Pancreas (tissue), 10 donors: ENCODE data around the gene GFI1B. TPM values are rescaled to one million over a fixed set of nuclear protein-coding genes. Genes with fewer than 3 reads are reported as not detected.

Source experiments
- ATAC-seq, 4 donors: fragments of 200-7000 bp; cut with Tn5 transposase; one replicate each; pipeline versions ENCODE4 v1.8.0 to v1.9.1; 2020; ENCODE audit warnings: mild to moderate bottlenecking in 4 of 4, moderate library complexity in 4 of 4
- DNase-seq, 6 donors: peaks; one replicate each; pipeline ENCODE4 v3.0.0-alpha.2; 2020
- FAIRE-seq: peaks from 2 replicates; lab custom pipeline; 2012; peaks lifted over from hg19 to GRCh38; lab: Jason Lieb, UNC
- H3K27ac ChIP-seq, 4 donors: fragments of 200-600 bp; sonication (generic); 1 replicate in 3 of 4; 2 replicates in 1 of 4; pipeline versions ENCODE4 v1.5.0 to v1.8.0; 2020
- H3K27me3 ChIP-seq, 4 donors: fragments of 200-600 bp; one replicate each; pipeline ENCODE4 v1.8.0; 2021
- H3K36me3 ChIP-seq, 3 donors: fragments of 200-600 bp; sonication (generic) in 1 of 3; one replicate each; pipeline versions ENCODE4 v1.5.0 to v1.8.0; 2020 to 2021
- H3K4me1 ChIP-seq, 3 donors: fragments of 200-600 bp; one replicate each; pipeline ENCODE4 v1.8.0; 2021
- H3K4me3 ChIP-seq, 4 donors: fragments of 200-600 bp; sonication (generic) in 2 of 4; one replicate each; pipeline versions ENCODE4 v1.5.0 to v1.8.0; 2020 to 2021
- H3K9me3 ChIP-seq, 4 donors: fragments of 200-600 bp; one replicate each; pipeline ENCODE4 v1.8.0; 2021
- CTCF ChIP-seq, 4 donors: fragments of 200-600 bp; sonication (generic) in 3 of 4; IDR thresholded peaks; one replicate each; pipeline versions ENCODE4 v1.5.0 to v1.8.0; 2021; ENCODE audit warnings: antibody characterized with exemption in 4 of 4
- WGBS, 2 donors: extraction: QIAGEN DNeasy Blood & Tissue Kit; methylation state at CpG; one replicate each; pipeline ENCODE4 v1.1.7; 2013; 5-methylcytosine and 5-hydroxymethylcytosine counted together
- intact Hi-C, 3 donors: fragments of 100-400 bp; cut with DNase I; formaldehyde crosslinking; loops; one replicate each; pipeline versions ENCODE4 v1.11.1 to v1.14.2; 2022
- polyA plus RNA-seq, 2 donors: library from polyadenylated mRNA; stranded (reverse); fragments of 200-250 nt; gene quantifications; one replicate each; pipeline ENCODE4 v1.2.3, GENCODE V29; 2013
- total RNA-seq, 6 donors: library from RNA; stranded (reverse); fragmentation: NEBNext Ultra II Directional in 4 of 6; extraction: Animal tissue kit (Norgen Biotek cat#: 25700) in 4 of 6; gene quantifications; one replicate each; pipeline versions ENCODE4 v1.2.1 to v1.2.4, GENCODE V29; 2021 to 2023
- donor health status: healthy with polysubstance abuse.
- donor health status: DM: no; HTN: no; CAD: no; lungs with moderate emphysema.
- donor health status: DM: no; HTN: no; CAD: no.
- donor health status: control.
- donor health status: control.
- donor health status: Bipolar disorder and iron deficiency.
- donor health status: DM: yes; HTN: yes; CAD: no.
- donor health status: DM: no; HTN: no; CAD: no.
- donor health status: DM: no; HTN: no; CAD: no.
- donor health status: DM: yes; HTN: yes; CAD: no.

Gene GFI1B
- total and polyA plus RNA-seq, 8 donors, result 0.09 to 0.31 (median 0.14) TPM; not detected in 5

GRCh38 chr9:132969783-132970182 lies 8.7 kb upstream of the GFI1B start:
- no peaks in the 10 kb centered on the region for H3K27me3 ChIP-seq
- no peak overlapping the region for H3K4me3 ChIP-seq
- ATAC-seq, result no peak
- no peak overlapping the region for H3K27ac ChIP-seq
- H3K36me3 ChIP-seq, result no peaks in the 10 kb centered on the region
- 59 to 66% methylated on average over 7 of the region's 7 CpGs for WGBS, 2 donors
- intact Hi-C loops, result no loop called here
- no peak for DNase-seq
- no peaks in the 10 kb centered on the region for H3K9me3 ChIP-seq
- no peaks in the 10 kb centered on the region for H3K4me1 ChIP-seq
- no peak for FAIRE-seq
- TF ChIP-seq CTCF (IDR thresholded peaks at IDR 0.05), result no peak

- H3K27me3 ChIP-seq, result no peaks in the 10 kb centered on the region
- no peaks in the 10 kb centered on the region for H3K9me3 ChIP-seq
- H3K36me3 ChIP-seq, result no peaks in the 10 kb centered on the region
- H3K4me3 ChIP-seq, result no peak overlapping the region
- intact Hi-C loops, result no loop called here
- FAIRE-seq (no peak), ATAC-seq (peak; percentile 41 to 70 (median 60)), DNase-seq (no peak)
- TF ChIP-seq CTCF (IDR thresholded peaks at IDR 0.05), result no peak
- 74 to 76% methylated on average over 16 of the region's 16 CpGs for WGBS, 2 donors
- H3K27ac ChIP-seq, result no peak overlapping the region
- no peaks in the 10 kb centered on the region for H3K4me1 ChIP-seq
These were observed 8.0 kb upstream of the GFI1B start for GRCh38 chr9:132970324-132971062.

GRCh38 chr9:132973166-132973565 lies 5.3 kb upstream of the GFI1B start:
- H3K4me1 ChIP-seq, result no peaks in the 10 kb centered on the region
- no peaks in the 10 kb centered on the region for H3K9me3 ChIP-seq
- H3K4me3 ChIP-seq, result peak overlapping the region in 1 of 4 donors; percentile 25
- WGBS, 2 donors, result 51 to 57% methylated on average over 18 of the region's 18 CpGs
- no peak overlapping the region for H3K27ac ChIP-seq
- intact Hi-C loops, result no loop called here
- ATAC-seq, result no peak
- TF ChIP-seq CTCF (IDR thresholded peaks at IDR 0.05), result no peak
- H3K36me3 ChIP-seq, result no peaks in the 10 kb centered on the region
- no peak for DNase-seq
- no peak for FAIRE-seq
- no peaks in the 10 kb centered on the region for H3K27me3 ChIP-seq

- no peak overlapping the region for H3K4me3 ChIP-seq
- no peak for DNase-seq
- no peaks in the 10 kb centered on the region for H3K4me1 ChIP-seq
- ATAC-seq, result no peak
- no peaks in the 10 kb centered on the region for H3K36me3 ChIP-seq
- no peak overlapping the region for H3K27ac ChIP-seq
- TF ChIP-seq CTCF (IDR thresholded peaks at IDR 0.05), result no peak
- no peaks in the 10 kb centered on the region for H3K9me3 ChIP-seq
- 76 to 97% methylated on average over 5 of the region's 5 CpGs for WGBS, 2 donors
- FAIRE-seq, result no peak
- intact Hi-C loops, result no loop called here
- no peaks in the 10 kb centered on the region for H3K27me3 ChIP-seq
These were observed 4.8 kb upstream of the GFI1B start for GRCh38 chr9:132973713-132974112.

GRCh38 chr9:132975961-132976360 lies 2.5 kb upstream of the GFI1B start:
- DNase-seq (no peak), ATAC-seq (no peak), FAIRE-seq (no peak)
- intact Hi-C loops, result no loop called here
- no peaks in the 10 kb centered on the region for H3K27me3 ChIP-seq
- H3K36me3 ChIP-seq, result no peaks in the 10 kb centered on the region
- H3K4me3 ChIP-seq, result no peak overlapping the region
- WGBS, 2 donors, result 58 to 69% methylated on average over 6 of the region's 6 CpGs
- H3K27ac ChIP-seq, result no peak overlapping the region
- TF ChIP-seq CTCF (IDR thresholded peaks at IDR 0.05), result no peak
- no peaks in the 10 kb centered on the region for H3K9me3 ChIP-seq
- H3K4me1 ChIP-seq, result no peaks in the 10 kb centered on the region
